Uterus (tissue), 2 donors: ENCODE measurements around the gene CA10.

Source experiments
- CTCF ChIP-seq, 4 experiments: fragments of 200-600 bp in 2 of 4; fragments of 450-650 bp in 2 of 4; sonication (generic) in 2 of 4; IDR thresholded peaks; one replicate each; pipeline ENCODE4 v1.5.1; 2016 to 2019; ENCODE audit warnings: antibody characterized with exemption in 4 of 4, mild to moderate bottlenecking in 2 of 4, moderate library complexity in 1 of 4
- POLR2A ChIP-seq, 2 donors: fragments of 450-650 bp; IDR thresholded peaks; one replicate each; pipeline ENCODE4 v1.6.1; 2016; ENCODE audit warnings: antibody characterized with exemption in 2 of 2, mild to moderate bottlenecking in 1 of 2, moderate library complexity in 1 of 2

- TF ChIP-seq CTCF (IDR thresholded peaks at IDR 0.05), result no peak
- no peak for TF ChIP-seq POLR2A (IDR thresholded peaks at IDR 0.05)
Observed at GRCh38 chr17:51842763-51843162, 315.8 kb downstream of the CA10 start.
